Thyroid gland (tissue), 4 donors: ENCODE measurements around the gene AP3S2. TPM values are rescaled to one million over a fixed set of nuclear protein-coding genes. Genes with fewer than 3 reads are reported as not detected.

Source experiments
- DNase-seq, 2 donors: peaks; one replicate each; pipeline ENCODE4 v3.0.0-alpha.2; 2019
- H3K27ac ChIP-seq, 3 donors: fragments of 200-600 bp; sonication (generic); 1 replicate in 2 of 3; 2 replicates in 1 of 3; pipeline ENCODE4 v1.5.1; 2016 to 2019; ENCODE audit warnings: mild to moderate bottlenecking in 1 of 3, moderate library complexity in 1 of 3
- H3K27me3 ChIP-seq: fragments of 200-600 bp; sonication (generic); one replicate; pipeline ENCODE4 v1.5.1; 2019
- H3K36me3 ChIP-seq, 2 donors: fragments of 200-600 bp; sonication (generic); one replicate each; pipeline ENCODE4 v1.5.1; 2016 to 2019
- H3K4me1 ChIP-seq, 2 donors: fragments of 200-600 bp; sonication (generic); one replicate each; pipeline ENCODE4 v1.5.1; 2017 to 2019
- H3K4me3 ChIP-seq, 3 donors: fragments of 200-600 bp; sonication (generic); replicated peaks in 1 of 3; 1 replicate in 2 of 3; 2 replicates in 1 of 3; pipeline ENCODE4 v1.5.1; 2016; ENCODE audit warnings: mild to moderate bottlenecking in 1 of 3
- H3K9me3 ChIP-seq: fragments of 200-600 bp; sonication (generic); one replicate; pipeline ENCODE4 v1.5.1; 2017
- CTCF ChIP-seq, 6 experiments: fragments of 200-600 bp in 3 of 6; fragments of 450-650 bp in 3 of 6; sonication (generic) in 3 of 6; IDR thresholded peaks; one replicate each; pipeline ENCODE4 v1.5.1; 2016 to 2019; ENCODE audit warnings: antibody characterized with exemption in 6 of 6, mild to moderate bottlenecking in 2 of 6, inconsistent platforms in 1 of 6, moderate library complexity in 1 of 6
- POLR2A ChIP-seq, 2 donors: fragments of 450-650 bp; IDR thresholded peaks; one replicate each; pipeline ENCODE4 v1.6.1; 2017; ENCODE audit warnings: antibody characterized with exemption in 2 of 2, mild to moderate bottlenecking in 2 of 2, moderate library complexity in 1 of 2
- WGBS, 2 donors: methylation state at CpG; one replicate each; pipeline ENCODE4 v1.1.5; 2017; 5-methylcytosine and 5-hydroxymethylcytosine counted together
- intact Hi-C: fragments of 100-400 bp; cut with DNase I; formaldehyde crosslinking; loops from one replicate; pipeline ENCODE4 v1.15.1; 2023
- total RNA-seq, 4 donors: library from RNA; depleted of rRNA; stranded (reverse); fragments of >200 nt; gene quantifications; one replicate each; pipeline ENCODE4 v1.2.3, GENCODE V29; 2016

The AP3S2 gene
- total RNA-seq, 4 donors from 2014 or later = 59.6 to 98.6 (median 67.6) TPM

GRCh38 chr15:89808160-89808870, 85.5 kb downstream of the AP3S2 start:
- no peak for DNase-seq
- intact Hi-C loops = no loop called here

DNA sequence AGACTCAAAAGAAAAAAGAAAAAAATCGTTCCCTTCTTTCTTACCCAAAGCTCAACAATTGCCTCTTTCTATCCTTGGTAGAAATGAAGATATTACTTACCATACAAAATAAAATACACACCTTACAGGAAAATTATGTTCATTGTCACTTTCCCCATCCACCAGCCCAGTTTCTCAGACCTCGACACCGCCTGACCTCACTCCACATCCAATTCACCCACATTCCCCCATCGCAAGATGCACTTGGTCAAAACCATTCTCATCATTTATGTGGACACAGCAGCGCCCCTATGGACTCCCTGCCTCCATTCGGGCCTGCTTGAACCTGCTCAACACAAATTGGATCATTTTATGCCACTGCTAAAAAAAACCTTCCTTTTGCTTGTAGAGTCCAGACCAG, 86.1 kb downstream of the AP3S2 start:
- H3K27ac ChIP-seq = no peak overlapping the region
- no peaks in the 10 kb centered on the region for H3K27me3 ChIP-seq
- TF ChIP-seq CTCF (IDR thresholded peaks at IDR 0.05) (no peak), POLR2A (IDR thresholded peaks at IDR 0.05) (no peak)
- DNase-seq = no peak
- intact Hi-C loops = no loop called here
- no peak overlapping the region for H3K4me3 ChIP-seq
- no peaks in the 10 kb centered on the region for H3K9me3 ChIP-seq
- H3K36me3 ChIP-seq = no peaks in the 10 kb centered on the region
- WGBS, 2 donors = 92 to 93% methylated on average over 6 of the region's 6 CpGs
- H3K4me1 ChIP-seq = peaks cover 3% of the 10 kb centered on the region in 2 donors

More at GRCh38 chr15:89808160-89808870, 85.5 kb downstream of the AP3S2 start:
- Histone ChIP-seq H3K4me3 (no peak overlapping the region), H3K27ac (no peak overlapping the region), H3K9me3 (no peaks in the 10 kb centered on the region), H3K36me3 (no peaks in the 10 kb centered on the region), H3K27me3 (no peaks in the 10 kb centered on the region), H3K4me1 (peaks cover 3% of the 10 kb centered on the region in 2 donors)
- no peak for TF ChIP-seq POLR2A (IDR thresholded peaks at IDR 0.05)
- WGBS, 2 donors = 81 to 83% methylated on average over 10 of the region's 10 CpGs

DNA sequence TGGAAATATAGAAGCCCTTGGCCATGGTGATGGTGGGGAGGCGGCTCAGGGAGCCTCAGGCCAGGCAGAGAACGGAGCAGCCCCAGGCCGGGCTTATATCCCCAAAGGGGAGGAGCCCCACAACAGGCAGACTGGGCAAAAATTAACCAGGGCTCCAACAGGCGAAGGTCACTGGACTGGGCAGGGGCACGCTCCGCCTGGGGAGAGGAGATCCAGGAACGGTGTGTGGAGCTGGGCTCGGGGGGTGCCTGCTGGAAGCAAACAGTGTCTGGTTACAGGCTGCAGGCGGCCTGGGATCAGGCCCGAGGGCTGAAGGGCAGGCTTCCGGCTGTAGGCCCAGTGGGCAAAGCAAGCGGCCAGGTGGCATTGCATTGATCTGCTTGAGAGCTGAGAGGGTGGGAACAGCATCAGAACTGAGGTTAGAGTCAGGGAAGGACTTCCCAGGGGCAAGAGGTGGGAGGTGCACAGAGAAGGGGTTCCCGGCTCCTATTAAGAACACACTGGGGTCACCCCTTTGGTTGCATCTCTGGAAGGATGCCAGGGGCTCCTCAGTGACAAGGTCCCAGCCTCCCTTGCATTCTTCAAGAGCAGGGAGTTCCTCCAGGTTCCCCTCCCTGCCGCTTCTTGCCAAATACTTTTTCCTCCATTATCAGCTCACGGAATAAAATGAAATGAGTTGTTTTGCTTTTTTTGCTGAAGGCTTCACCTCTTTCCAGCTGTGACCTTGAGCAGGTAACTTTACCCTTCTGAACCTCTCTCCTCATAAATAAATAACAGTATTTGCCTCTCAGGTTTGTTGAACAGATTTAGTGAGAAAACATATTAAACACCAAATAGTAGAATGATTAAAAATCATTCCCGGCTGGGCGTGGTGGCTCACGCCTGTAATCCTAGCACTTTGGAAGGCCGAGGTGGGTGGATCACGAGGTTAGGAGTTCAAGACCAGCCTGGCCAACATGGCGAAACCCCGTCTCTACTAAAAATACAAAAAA, 86.9 kb downstream of the AP3S2 start:
- Histone ChIP-seq H3K4me3 (no peak overlapping the region), H3K36me3 (no peaks in the 10 kb centered on the region), H3K9me3 (no peaks in the 10 kb centered on the region), H3K27me3 (no peaks in the 10 kb centered on the region), H3K4me1 (peaks cover 0 to 3% of the 10 kb centered on the region in 2 donors), H3K27ac (no peak overlapping the region)
- TF ChIP-seq POLR2A (IDR thresholded peaks at IDR 0.05) = no peak
- 85 to 87% methylated on average over 22 of the region's 22 CpGs for WGBS, 2 donors
- DNase-seq = no peak
- intact Hi-C loops = no loop called here

GRCh38 chr15:89806210-89806558, 87.6 kb downstream of the AP3S2 start:
- Histone ChIP-seq H3K27me3 (no peaks in the 10 kb centered on the region), H3K27ac (no peak overlapping the region), H3K4me3 (no peak overlapping the region), H3K4me1 (peaks cover 0 to 3% of the 10 kb centered on the region in 2 donors), H3K36me3 (no peaks in the 10 kb centered on the region), H3K9me3 (no peaks in the 10 kb centered on the region)
- WGBS, 2 donors = 86 to 89% methylated on average over 18 to 21 of the region's 21 CpGs
- DNase-seq = no peak
- no peak for TF ChIP-seq CTCF (IDR thresholded peaks at IDR 0.05)
- intact Hi-C loops = no loop called here

DNA sequence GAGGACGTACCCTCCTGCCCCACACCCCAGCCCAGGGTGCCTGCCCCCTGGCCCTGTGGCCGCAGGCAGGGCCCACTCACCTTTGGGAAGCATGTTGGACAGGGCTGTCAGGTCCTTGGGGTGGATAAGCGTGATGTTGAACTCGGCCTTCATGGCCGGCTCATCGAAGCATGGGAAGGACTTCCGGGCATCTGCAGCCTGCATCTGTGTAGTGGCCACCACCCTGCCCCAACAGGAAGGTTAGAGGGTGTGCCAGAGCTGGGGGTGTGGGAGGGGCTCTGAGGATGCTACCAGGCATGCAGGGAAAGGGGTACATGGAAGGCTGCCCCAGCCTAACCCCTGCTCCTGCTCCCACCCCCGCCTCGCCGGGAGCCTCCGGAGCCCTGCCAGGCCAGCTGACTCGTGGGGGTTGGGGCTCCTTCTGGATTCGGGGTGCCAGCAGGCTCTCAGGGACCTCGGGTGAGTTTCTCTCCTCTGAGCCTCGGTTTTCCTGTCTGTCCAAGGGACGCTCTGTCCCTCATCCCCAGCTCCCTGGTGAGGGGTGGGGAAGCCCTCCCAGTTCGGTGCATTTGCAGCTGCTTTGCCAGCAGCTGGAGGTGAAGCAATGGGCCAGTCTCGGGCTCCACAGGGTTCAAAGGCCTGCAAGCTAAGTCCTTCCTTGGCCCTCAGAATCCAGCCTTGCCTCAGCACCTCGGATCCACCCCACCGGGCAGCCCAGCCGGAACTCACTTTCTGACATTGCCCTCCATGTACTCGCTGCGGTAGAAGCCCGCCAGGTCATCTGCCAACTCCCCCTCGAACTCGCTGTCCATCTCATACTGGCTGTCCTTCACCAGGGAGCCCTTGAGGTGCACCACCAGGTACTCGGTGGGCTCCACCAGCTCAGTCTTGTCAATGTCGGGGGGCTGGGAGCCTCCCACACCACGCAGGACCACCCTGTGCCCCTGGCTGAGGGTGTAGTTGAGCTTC, 88.3 kb downstream of the AP3S2 start:
- TF ChIP-seq CTCF (IDR thresholded peaks at IDR 0.05) = no peak
- no peak for TF ChIP-seq POLR2A (IDR thresholded peaks at IDR 0.05)
- no peak for DNase-seq

More for the DNA sequence above, 88.3 kb downstream of the AP3S2 start:
- H3K27me3 ChIP-seq = no peaks in the 10 kb centered on the region
- H3K27ac ChIP-seq = no peak overlapping the region
- intact Hi-C loops = no loop called here
- WGBS, 2 donors = 88 to 95% methylated on average over 16 to 20 of the region's 29 CpGs
- H3K4me3 ChIP-seq = no peak overlapping the region
- H3K36me3 ChIP-seq = no peaks in the 10 kb centered on the region
- peaks cover 0 to 3% of the 10 kb centered on the region in 2 donors for H3K4me1 ChIP-seq
- no peaks in the 10 kb centered on the region for H3K9me3 ChIP-seq
